ENCODE data around the gene SNRNP200.

DNA sequence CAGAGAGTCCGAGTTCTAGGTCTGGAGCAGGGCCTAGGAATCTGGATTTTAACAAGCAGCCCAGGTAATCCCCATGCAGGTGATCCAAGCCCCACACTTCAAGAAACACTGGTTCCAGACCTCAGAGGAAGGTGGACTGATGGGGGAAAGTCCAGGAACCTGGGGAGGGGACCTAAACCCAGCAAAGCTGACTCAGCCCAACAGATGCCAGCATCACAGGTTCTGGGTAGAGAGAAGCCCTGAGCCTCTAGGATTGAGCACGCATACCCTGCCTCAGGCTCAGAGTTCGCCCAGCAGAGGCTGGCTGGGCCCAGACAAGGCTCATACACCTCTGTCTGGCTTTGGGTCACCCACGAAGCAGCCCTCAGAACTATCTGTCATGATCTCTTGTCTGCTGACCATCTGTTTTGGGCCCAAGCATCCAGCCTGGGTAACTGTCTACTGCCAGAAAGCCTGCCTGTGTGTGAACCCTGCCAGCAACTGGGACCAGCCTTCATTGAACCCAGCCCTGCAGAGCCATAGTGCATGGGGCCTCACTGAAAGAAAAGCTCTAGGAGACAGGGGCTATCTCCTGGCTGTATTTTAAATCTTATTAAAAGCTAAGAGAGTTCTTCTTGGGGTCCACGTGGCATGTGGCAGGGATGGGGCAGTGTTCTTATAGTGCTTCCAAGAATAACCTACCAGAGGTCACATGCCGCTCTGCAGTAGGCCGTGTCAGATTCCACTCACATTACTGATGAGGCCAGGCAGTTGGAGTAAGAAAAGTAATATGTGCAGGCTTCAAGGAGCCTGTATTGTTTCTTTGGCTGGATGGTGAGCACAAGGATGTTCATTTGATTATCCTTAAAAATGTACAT, 47.0 kb downstream of the SNRNP200 start:
- TF ChIP-seq CTCF (IDR thresholded peaks at IDR 0.05) (no peak), POLR2AphosphoS5 (IDR thresholded peaks at IDR 0.05) (no peak), POLR2A (IDR thresholded peaks at IDR 0.05) (no peak)

Measured in transverse colon (tissue), 4 donors.